Measurements from ENCODE around the gene RNASEL.

Gene RNASEL

GRCh38 chr1:182604175-182605164, 15.4 kb upstream of the RNASEL start, which contains the start of gene RGS16 (continued):
- TF ChIP-seq ZNF473 (tag by site-specific recombination; IDR thresholded peaks at IDR 0.05) (no peak), ZNF501 (tag by site-specific recombination; IDR thresholded peaks at IDR 0.05) (peak; percentile 93), ZNF701 (tag by site-specific recombination; IDR thresholded peaks at IDR 0.05) (no peak), ZNF19 (tag by site-specific recombination; IDR thresholded peaks at IDR 0.05; ENCODE audit: low read depth) (no peak), ZNF704 (tag by site-specific recombination; IDR thresholded peaks at IDR 0.05) (no peak), ZNF561 (tag by site-specific recombination; IDR thresholded peaks at IDR 0.05; ENCODE audit: borderline replicate concordance) (peak; percentile 78), ZNF791 (tag by site-specific recombination; IDR thresholded peaks at IDR 0.05) (no peak; the same call in 1 of the 2 replicates), REPIN1 (tag by site-specific recombination; IDR thresholded peaks at IDR 0.05; ENCODE audit: low read depth) (no peak), ZNF785 (tag by site-specific recombination; IDR thresholded peaks at IDR 0.05) (no peak), ZNF423 (tag by site-specific recombination; IDR thresholded peaks at IDR 0.05) (peak; percentile 46; the same call in 1 of the 2 replicates), ZBTB48 (tag by site-specific recombination; IDR thresholded peaks at IDR 0.05) (peak; percentile 86), ZNF132 (tag by site-specific recombination; IDR thresholded peaks at IDR 0.05; ENCODE audit: borderline replicate concordance) (no peak), MEIS1 (CRISPR knock-in tag; IDR thresholded peaks at IDR 0.05; ENCODE audit: borderline replicate concordance) (no peak), ZNF280C (tag by site-specific recombination; IDR thresholded peaks at IDR 0.05) (no peak), PRDM2 (tag by site-specific recombination; IDR thresholded peaks at IDR 0.05; ENCODE audit: borderline replicate concordance) (no peak), ZNF707 (tag by site-specific recombination; IDR thresholded peaks at IDR 0.05) (no peak), GLIS2 (tag by site-specific recombination; IDR thresholded peaks at IDR 0.05) (peak; percentile 63), ZNF692 (tag by site-specific recombination; IDR thresholded peaks at IDR 0.05) (peak; percentile 90), ZNF23 (tag by site-specific recombination; IDR thresholded peaks at IDR 0.05; ENCODE audit: borderline replicate concordance) (no peak), ZNF510 (tag by site-specific recombination; IDR thresholded peaks at IDR 0.05; ENCODE audit: insufficient replicate concordance) (no peak), ZNF548 (tag by site-specific recombination; IDR thresholded peaks at IDR 0.05) (no peak)
- TF ChIP-seq, protein P1, sequence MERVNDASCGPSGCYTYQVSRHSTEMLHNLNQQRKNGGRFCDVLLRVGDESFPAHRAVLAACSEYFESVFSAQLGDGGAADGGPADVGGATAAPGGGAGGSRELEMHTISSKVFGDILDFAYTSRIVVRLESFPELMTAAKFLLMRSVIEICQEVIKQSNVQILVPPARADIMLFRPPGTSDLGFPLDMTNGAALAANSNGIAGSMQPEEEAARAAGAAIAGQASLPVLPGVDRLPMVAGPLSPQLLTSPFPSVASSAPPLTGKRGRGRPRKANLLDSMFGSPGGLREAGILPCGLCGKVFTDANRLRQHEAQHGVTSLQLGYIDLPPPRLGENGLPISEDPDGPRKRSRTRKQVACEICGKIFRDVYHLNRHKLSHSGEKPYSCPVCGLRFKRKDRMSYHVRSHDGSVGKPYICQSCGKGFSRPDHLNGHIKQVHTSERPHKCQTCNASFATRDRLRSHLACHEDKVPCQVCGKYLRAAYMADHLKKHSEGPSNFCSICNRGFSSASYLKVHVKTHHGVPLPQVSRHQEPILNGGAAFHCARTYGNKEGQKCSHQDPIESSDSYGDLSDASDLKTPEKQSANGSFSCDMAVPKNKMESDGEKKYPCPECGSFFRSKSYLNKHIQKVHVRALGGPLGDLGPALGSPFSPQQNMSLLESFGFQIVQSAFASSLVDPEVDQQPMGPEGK (tag by site-specific recombination; IDR thresholded peaks at IDR 0.05): peak; percentile 89
- TF ChIP-seq, protein P2, sequence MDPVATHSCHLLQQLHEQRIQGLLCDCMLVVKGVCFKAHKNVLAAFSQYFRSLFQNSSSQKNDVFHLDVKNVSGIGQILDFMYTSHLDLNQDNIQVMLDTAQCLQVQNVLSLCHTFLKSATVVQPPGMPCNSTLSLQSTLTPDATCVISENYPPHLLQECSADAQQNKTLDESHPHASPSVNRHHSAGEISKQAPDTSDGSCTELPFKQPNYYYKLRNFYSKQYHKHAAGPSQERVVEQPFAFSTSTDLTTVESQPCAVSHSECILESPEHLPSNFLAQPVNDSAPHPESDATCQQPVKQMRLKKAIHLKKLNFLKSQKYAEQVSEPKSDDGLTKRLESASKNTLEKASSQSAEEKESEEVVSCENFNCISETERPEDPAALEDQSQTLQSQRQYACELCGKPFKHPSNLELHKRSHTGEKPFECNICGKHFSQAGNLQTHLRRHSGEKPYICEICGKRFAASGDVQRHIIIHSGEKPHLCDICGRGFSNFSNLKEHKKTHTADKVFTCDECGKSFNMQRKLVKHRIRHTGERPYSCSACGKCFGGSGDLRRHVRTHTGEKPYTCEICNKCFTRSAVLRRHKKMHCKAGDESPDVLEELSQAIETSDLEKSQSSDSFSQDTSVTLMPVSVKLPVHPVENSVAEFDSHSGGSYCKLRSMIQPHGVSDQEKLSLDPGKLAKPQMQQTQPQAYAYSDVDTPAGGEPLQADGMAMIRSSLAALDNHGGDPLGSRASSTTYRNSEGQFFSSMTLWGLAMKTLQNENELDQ (tag by site-specific recombination; IDR thresholded peaks at IDR 0.05; ENCODE audit: low read depth): no peak

Measured in HEK293 (cell line).